ENCODE measurements around the gene CARS1.
"Not testable (repeated sequence)": the region's sequence is repeated elsewhere in the genome, so short reads cannot be mapped to it uniquely, and the experiment has no call there.

Gene CARS1

GRCh38 chr11:3063432-3063831 is 6.2 kb upstream of the CARS1 start:
- H3K4me3 ChIP-seq (ENCODE audit: low read depth, low read length) = not testable (repeated sequence)

DNA sequence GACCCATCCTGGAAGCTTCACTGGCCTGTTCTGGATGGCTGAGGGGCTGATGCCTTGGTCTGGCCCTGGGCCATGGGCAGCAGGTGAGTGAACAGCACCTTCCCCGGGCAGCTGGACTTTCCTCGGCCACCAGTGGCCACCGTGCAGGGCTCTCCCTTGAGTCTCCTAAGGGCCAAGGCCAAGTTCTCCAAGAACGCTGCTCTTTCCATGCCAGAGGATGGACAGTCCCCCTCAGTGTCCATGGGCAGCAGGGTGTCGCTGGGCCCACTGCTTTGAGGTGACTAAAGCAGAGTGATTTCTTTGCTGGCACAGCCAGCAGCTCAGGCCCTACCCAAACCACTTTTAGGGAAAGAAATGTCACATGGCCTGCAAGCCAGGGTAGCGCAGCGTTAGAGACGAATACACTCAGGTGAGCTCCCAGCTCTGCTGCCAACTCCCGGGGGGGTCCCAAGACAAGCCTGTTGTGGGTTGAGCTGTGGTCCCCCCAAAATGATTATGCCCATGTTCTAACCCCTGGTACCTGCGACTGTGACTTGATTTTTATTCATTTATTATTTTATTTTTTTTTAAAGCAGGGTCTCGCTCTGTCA is 3.3 kb upstream of the CARS1 start:
- TF ChIP-seq CTCF (IDR thresholded peaks at IDR 0.05; ENCODE audit: low read depth, low read length) = no peak
- no peak overlapping the region for H3K4me3 ChIP-seq (ENCODE audit: low read depth, low read length)

GRCh38 chr11:3058753-3059664 is 1.8 kb upstream of the CARS1 start:
- no peak overlapping the region for H3K4me3 ChIP-seq (ENCODE audit: low read depth, low read length)

GRCh38 chr11:3056296-3057068 is 741 bp downstream of the CARS1 start:
- TF ChIP-seq CTCF (IDR thresholded peaks at IDR 0.05; ENCODE audit: low read depth, low read length) = no peak
- peak overlapping the region; percentile 98 for H3K4me3 ChIP-seq (ENCODE audit: low read depth, low read length)

More at GRCh38 chr11:3058753-3059664, 1.8 kb upstream of the CARS1 start:
- no peak for TF ChIP-seq CTCF (IDR thresholded peaks at IDR 0.05; ENCODE audit: low read depth, low read length)

DNA sequence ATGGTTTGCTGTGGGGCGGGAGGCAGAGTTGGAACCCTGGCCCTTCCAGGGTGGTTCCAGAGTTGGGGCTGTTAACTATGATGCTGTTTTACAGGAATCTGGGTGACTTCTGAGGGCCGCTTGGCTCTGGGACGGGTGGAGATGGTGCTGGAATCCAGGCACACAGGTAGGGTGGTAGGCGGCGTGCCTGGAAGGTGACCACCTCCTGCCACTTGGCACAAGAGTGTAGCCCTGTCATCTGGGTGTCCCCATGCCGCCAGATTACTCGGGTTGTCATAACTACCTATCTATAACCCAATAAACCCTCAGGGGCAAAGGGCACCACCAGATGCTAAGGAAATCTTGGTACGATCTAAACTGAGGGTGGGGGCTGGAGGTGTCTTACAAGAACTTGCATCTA is 1.3 kb downstream of the CARS1 start:
- peak overlapping the region; percentile 98 for H3K4me3 ChIP-seq (ENCODE audit: low read depth, low read length)

DNA sequence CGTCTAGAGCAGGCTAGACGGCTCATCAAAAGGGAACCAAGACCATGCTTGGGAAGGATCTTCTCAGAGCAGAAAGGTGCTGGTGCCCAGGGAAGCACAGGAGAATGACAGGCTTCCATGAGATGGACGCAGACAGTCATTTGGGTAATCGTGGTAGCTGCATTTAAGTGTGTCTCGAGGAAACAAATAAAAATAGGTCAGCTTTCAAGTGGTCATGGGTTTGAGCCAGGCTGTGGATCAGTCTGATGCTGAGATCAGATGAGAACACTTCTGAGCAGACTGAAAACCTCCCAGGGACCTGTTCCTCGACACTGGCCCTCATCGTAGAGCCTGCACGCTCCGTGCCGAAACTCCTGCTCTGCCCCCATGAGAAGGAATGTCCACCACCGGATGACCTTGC is 4.7 kb downstream of the CARS1 start:
- TF ChIP-seq CTCF (IDR thresholded peaks at IDR 0.05; ENCODE audit: low read depth, low read length) = no peak
- H3K4me3 ChIP-seq (ENCODE audit: low read depth, low read length) = no peak overlapping the region

More for the DNA sequence above, 1.3 kb downstream of the CARS1 start:
- TF ChIP-seq CTCF (IDR thresholded peaks at IDR 0.05; ENCODE audit: low read depth, low read length) = no peak

- no peak overlapping the region for H3K4me3 ChIP-seq (ENCODE audit: low read depth, low read length)
- no peak for TF ChIP-seq CTCF (IDR thresholded peaks at IDR 0.05; ENCODE audit: low read depth, low read length)
Measured at GRCh38 chr11:3052109-3052479, 5.1 kb downstream of the CARS1 start.

All from WI38 (cell line).